Type B pancreatic cell (in vitro differentiated cells): Measurements from ENCODE around the gene TNFRSF11A. TPM values are rescaled to one million over a fixed set of nuclear protein-coding genes. Genes with fewer than 3 reads are reported as not detected.
A peak's percentile ranks its signal among the peaks of the same experiment; 100 is the strongest.

Experiments used
- DNase-seq: peaks from one replicate; pipeline ENCODE4 v3.0.0; 2021; ENCODE audit warnings: mixed read lengths; ENCODE audit not compliant: unreplicated experiment; ENCODE audit errors: extremely low spot score
- H3K27ac Mint-ChIP-seq: 2 replicates; pipeline ENCODE4 v1.8.0; 2021; ENCODE audit warnings: mild to moderate bottlenecking, mixed read lengths
- H3K27me3 Mint-ChIP-seq: 2 replicates; pipeline ENCODE4 v1.8.0; 2021; ENCODE audit warnings: mixed read lengths
- H3K36me3 Mint-ChIP-seq: 2 replicates; pipeline ENCODE4 v1.8.0; 2021; ENCODE audit warnings: mixed read lengths
- H3K4me1 Mint-ChIP-seq: one replicate; pipeline ENCODE4 v1.8.0; 2021; ENCODE audit warnings: mixed read lengths; ENCODE audit not compliant: unreplicated experiment
- H3K4me3 Mint-ChIP-seq: 2 replicates; pipeline ENCODE4 v1.8.0; 2021; ENCODE audit warnings: mild to moderate bottlenecking, mixed read lengths
- H3K9me3 Mint-ChIP-seq: 2 replicates; pipeline ENCODE4 v1.8.0; 2021; ENCODE audit warnings: mixed read lengths
- CTCF ChIP-seq: fragments of 200-600 bp; sonication (generic); conservative IDR thresholded peaks from 2 replicates; pipeline ENCODE4 v1.5.0; 2021; ENCODE audit warnings: antibody characterized with exemption, mild to moderate bottlenecking
- long read RNA-seq: library from polyadenylated mRNA; unstranded; transcript quantifications from one replicate; pipeline ENCODE4 v2.0.0, GENCODE V29; 2020
- total RNA-seq: library from RNA; stranded (reverse); gene quantifications from 2 replicates; pipeline ENCODE4 v1.2.1, GENCODE V29; 2021; ENCODE audit warnings: low replicate concordance

TNFRSF11A gene
- 3.5 and 8.9 TPM in 2 replicates for total RNA-seq
- long read RNA-seq, partial matches to known transcripts, result 1 of 3 reads
- long read RNA-seq, other reads (novel, unspliced or antisense), result 2 of 3 reads

GRCh38 chr18:62324917-62325805 lies at the start of gene TNFRSF11A:
Gene TNFRSF11A (plus strand): TSS chr18:62325310. CDS start chr18:62325353, 43 bp downstream.
- Mint-ChIP-seq H3K4me1 (peaks cover 14% of the 10 kb centered on the region), H3K36me3 (peaks cover 3% of the 10 kb centered on the region), H3K27ac (peak within 1 kb of the TSS; percentile 72), H3K9me3 (no peaks in the 10 kb centered on the region), H3K4me3 (peak within 1 kb of the TSS; percentile 92), H3K27me3 (peaks cover 84% of the 10 kb centered on the region)
- TF ChIP-seq CTCF, result peak; percentile 62
- no peak for DNase-seq

GRCh38 chr18:62277045-62277444 lies 48.1 kb upstream of the TNFRSF11A start:
- TF ChIP-seq CTCF, result no peak
- Mint-ChIP-seq H3K27me3 (no peaks in the 10 kb centered on the region), H3K9me3 (no peaks in the 10 kb centered on the region), H3K27ac (no peak overlapping the region), H3K4me3 (no peak overlapping the region), H3K4me1 (no peaks in the 10 kb centered on the region), H3K36me3 (peaks cover 9% of the 10 kb centered on the region)
- no peak for DNase-seq

DNA sequence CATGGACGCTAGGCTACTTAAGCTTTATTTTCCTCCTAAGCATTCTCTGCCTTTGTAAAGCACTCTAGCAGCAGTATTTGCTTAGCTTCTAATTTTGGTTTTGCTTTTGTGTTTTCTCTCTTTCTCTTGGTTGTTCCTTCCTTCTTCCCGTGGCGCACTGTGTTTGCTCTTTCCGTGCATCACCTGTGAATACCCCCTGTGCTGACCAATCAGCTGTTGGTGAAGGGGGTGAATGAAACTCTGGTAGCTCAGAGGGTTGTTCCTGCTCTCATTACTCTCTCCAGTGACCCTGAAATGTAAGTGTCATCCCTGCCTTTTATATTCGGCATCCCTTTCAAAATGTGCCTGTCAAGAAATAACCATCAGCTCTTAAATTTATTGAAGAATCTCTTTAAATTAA lies 45.5 kb upstream of the TNFRSF11A start:
- Mint-ChIP-seq H3K27me3 (no peaks in the 10 kb centered on the region), H3K27ac (no peak overlapping the region), H3K9me3 (no peaks in the 10 kb centered on the region), H3K36me3 (peaks cover 10% of the 10 kb centered on the region), H3K4me3 (no peak overlapping the region), H3K4me1 (no peaks in the 10 kb centered on the region)
- no peak for DNase-seq
- TF ChIP-seq CTCF, result no peak

DNA sequence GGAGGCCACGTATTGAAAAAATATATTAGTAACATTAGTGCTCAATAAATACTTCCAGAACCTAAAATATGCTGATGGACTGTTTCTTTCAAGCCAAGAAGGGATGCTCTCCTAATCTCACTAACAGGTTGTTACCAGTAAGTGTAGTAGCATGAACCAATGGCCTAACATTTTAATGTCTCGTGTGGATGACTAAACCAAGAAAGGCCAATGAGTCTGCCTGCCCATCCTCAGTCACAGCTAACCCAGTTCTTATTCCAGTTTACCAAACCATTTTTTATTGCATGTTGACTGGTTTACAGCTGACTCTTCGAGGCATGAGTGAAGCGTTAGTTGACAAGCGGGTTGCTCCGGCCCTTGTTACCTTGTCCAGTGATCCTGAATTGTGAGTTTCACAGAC lies 45.1 kb upstream of the TNFRSF11A start:
- H3K9me3 Mint-ChIP-seq, result no peaks in the 10 kb centered on the region
- TF ChIP-seq CTCF, result no peak
- no peak overlapping the region for H3K27ac Mint-ChIP-seq
- H3K4me1 Mint-ChIP-seq, result no peaks in the 10 kb centered on the region
- H3K36me3 Mint-ChIP-seq, result peaks cover 13% of the 10 kb centered on the region
- H3K27me3 Mint-ChIP-seq, result no peaks in the 10 kb centered on the region
- H3K4me3 Mint-ChIP-seq, result no peak overlapping the region
- DNase-seq, result no peak

GRCh38 chr18:62280786-62281185 lies 44.3 kb upstream of the TNFRSF11A start:
- H3K4me1 Mint-ChIP-seq, result no peaks in the 10 kb centered on the region
- peaks cover 19% of the 10 kb centered on the region for H3K36me3 Mint-ChIP-seq
- no peak for TF ChIP-seq CTCF
- H3K27ac Mint-ChIP-seq, result no peak overlapping the region
- no peaks in the 10 kb centered on the region for H3K9me3 Mint-ChIP-seq
- H3K4me3 Mint-ChIP-seq, result no peak overlapping the region
- H3K27me3 Mint-ChIP-seq, result no peaks in the 10 kb centered on the region
- no peak for DNase-seq
